Liver (tissue), 9 donors: Measurements from ENCODE around the gene PDZD8. TPM values are rescaled to one million over a fixed set of nuclear protein-coding genes. Genes with fewer than 3 reads are reported as not detected.

Experiments
- DNase-seq: peaks from one replicate; pipeline ENCODE4 v3.0.0-alpha.2; 2017; ENCODE audit warnings: low spot score
- H3K27ac ChIP-seq, 2 donors: one replicate each; pipeline ENCODE4 v1.7.0; 2013; ENCODE audit warnings: inconsistent platforms in 2 of 2, low read length in 2 of 2, control low read depth in 1 of 2, low read depth in 1 of 2, mild to moderate bottlenecking in 1 of 2
- H3K27me3 ChIP-seq, 4 donors: one replicate each; pipeline versions ENCODE4 v1.6.1 to v1.7.0; 2013; ENCODE audit warnings: low read length in 3 of 4, inconsistent platforms in 1 of 4, mild to moderate bottlenecking in 1 of 4, moderate library complexity in 1 of 4; ENCODE audit not compliant: control insufficient read depth in 4 of 4, insufficient read depth in 4 of 4
- H3K36me3 ChIP-seq, 4 donors: one replicate each; pipeline versions ENCODE4 v1.6.1 to v1.7.0; 2013; ENCODE audit warnings: low read length in 3 of 4, mild to moderate bottlenecking in 3 of 4, low read depth in 1 of 4, moderate library complexity in 1 of 4; ENCODE audit not compliant: control insufficient read depth in 4 of 4, insufficient read depth in 3 of 4
- H3K4me1 ChIP-seq, 4 donors: one replicate each; pipeline versions ENCODE4 v1.6.1 to v1.7.0; 2013; ENCODE audit warnings: low read length in 3 of 4, mild to moderate bottlenecking in 3 of 4, moderate library complexity in 1 of 4; ENCODE audit not compliant: control insufficient read depth in 4 of 4, insufficient read depth in 4 of 4
- H3K4me3 ChIP-seq, 3 donors: one replicate each; pipeline versions ENCODE4 v1.6.1 to v1.7.0; 2013; ENCODE audit warnings: low read length in 3 of 3, control low read depth in 1 of 3, low read depth in 1 of 3, mild to moderate bottlenecking in 1 of 3
- H3K9ac ChIP-seq, 2 donors: one replicate each; pipeline ENCODE4 v1.7.0; 2013; ENCODE audit warnings: low read length in 2 of 2, mild to moderate bottlenecking in 2 of 2, moderate library complexity in 2 of 2, control low read depth in 1 of 2, low read depth in 1 of 2
- H3K9me3 ChIP-seq, 4 donors: one replicate each; pipeline versions ENCODE4 v1.6.1 to v1.7.0; 2013; ENCODE audit warnings: low read length in 3 of 4; ENCODE audit not compliant: control insufficient read depth in 4 of 4
- FOXA2 ChIP-seq: IDR thresholded peaks from 2 replicates; pipeline ENCODE4 v1.6.1; 2016; ENCODE audit warnings: antibody characterized with exemption
- GABPA ChIP-seq, 2 donors: IDR thresholded peaks in 1 of 2; conservative IDR thresholded peaks in 1 of 2; 2 replicates each; pipeline ENCODE4 v1.6.1; 2016; ENCODE audit warnings: antibody characterized with exemption in 2 of 2, mild to moderate bottlenecking in 1 of 2, moderate library complexity in 1 of 2
- JUND ChIP-seq, 2 donors: IDR thresholded peaks; 2 replicates each; pipeline ENCODE4 v1.6.1; 2016; ENCODE audit warnings: antibody characterized with exemption in 2 of 2
- RAD21 ChIP-seq, 2 donors: IDR thresholded peaks; 2 replicates each; pipeline ENCODE4 v1.6.1; 2016; ENCODE audit warnings: antibody characterized with exemption in 2 of 2, mild to moderate bottlenecking in 2 of 2
- RXRA ChIP-seq, 2 donors: IDR thresholded peaks; 2 replicates each; pipeline ENCODE4 v1.6.1; 2017 to 2018; ENCODE audit warnings: antibody characterized with exemption in 2 of 2, mild to moderate bottlenecking in 1 of 2
- SP1 ChIP-seq: IDR thresholded peaks from 2 replicates; pipeline ENCODE4 v1.6.1; 2018; ENCODE audit warnings: antibody characterized with exemption, mild to moderate bottlenecking
- TAF1 ChIP-seq: conservative IDR thresholded peaks from 2 replicates; pipeline ENCODE4 v1.6.1; 2016; ENCODE audit warnings: antibody characterized with exemption, mild to moderate bottlenecking
- WGBS: extraction: QIAGEN DNeasy Blood & Tissue Kit; methylation state at CpG from one replicate; pipeline ENCODE4 v1.1.7; 2013; 5-methylcytosine and 5-hydroxymethylcytosine counted together
- polyA plus RNA-seq, 2 donors: library from polyadenylated mRNA; stranded (reverse) in 1 of 2; unstranded in 1 of 2; fragments of 200-250 nt in 1 of 2; fragments of >200 nt in 1 of 2; fragmentation: Nextera tagmentation in 1 of 2; extraction: Ambion mirVana in 1 of 2; gene quantifications; one replicate each; pipeline versions ENCODE4 v1.2.1 to v1.2.3, GENCODE V29; 2013 to 2015
- total RNA-seq, 2 donors: library from RNA; depleted of rRNA; stranded (reverse); fragments of >200 nt; gene quantifications; one replicate each; pipeline ENCODE4 v1.2.3, GENCODE V29; 2014
- TF ChIP-seq, protein P1 (sequence below): IDR thresholded peaks from 2 replicates; pipeline ENCODE4 v1.6.1; 2016; ENCODE audit warnings: antibody characterized with exemption
- TF ChIP-seq, protein P2 (sequence below): fragments of 150-350 bp; IDR thresholded peaks from 2 replicates; pipeline ENCODE4 v1.5.1; 2017; ENCODE audit warnings: improper control_type of control experiment, low read depth, low read length; ENCODE audit not compliant: missing input control
- TF ChIP-seq, protein P3 (sequence below): IDR thresholded peaks from 2 replicates; pipeline ENCODE4 v1.6.1; 2016; ENCODE audit warnings: antibody characterized with exemption
- TF ChIP-seq, protein P4 (sequence below): IDR thresholded peaks from 2 replicates; pipeline ENCODE4 v1.6.1; 2016; ENCODE audit warnings: antibody characterized with exemption, mild to moderate bottlenecking
- donor health status: healthy.
- donor health status: healthy.
- donor health status: healthy.
- donor health status: healthy.
- donor health status: healthy.

Gene PDZD8
- total and polyA plus RNA-seq, 4 donors, result 9.3 to 38.9 (median 15.1) TPM

DNA sequence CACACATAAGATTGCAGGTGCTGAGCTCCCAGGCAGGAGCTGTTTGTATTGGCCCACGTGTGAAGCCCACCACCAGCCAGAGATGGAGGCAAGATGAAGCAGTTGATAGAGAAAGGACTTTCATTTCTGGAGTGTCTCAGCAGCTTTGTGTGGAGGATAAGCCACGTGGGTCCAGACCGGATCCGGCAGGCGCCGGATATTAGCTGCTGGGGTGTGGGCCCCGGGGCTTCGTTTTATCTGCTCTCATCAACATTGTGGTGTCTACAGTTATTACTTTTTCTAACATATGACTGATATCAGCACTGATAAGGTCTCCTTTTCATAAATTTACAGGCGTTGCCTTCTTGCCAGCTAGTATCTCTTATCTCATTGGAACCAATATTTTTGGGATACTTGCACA is 108.8 kb downstream of the PDZD8 start (continued):
- TF ChIP-seq, protein P1, sequence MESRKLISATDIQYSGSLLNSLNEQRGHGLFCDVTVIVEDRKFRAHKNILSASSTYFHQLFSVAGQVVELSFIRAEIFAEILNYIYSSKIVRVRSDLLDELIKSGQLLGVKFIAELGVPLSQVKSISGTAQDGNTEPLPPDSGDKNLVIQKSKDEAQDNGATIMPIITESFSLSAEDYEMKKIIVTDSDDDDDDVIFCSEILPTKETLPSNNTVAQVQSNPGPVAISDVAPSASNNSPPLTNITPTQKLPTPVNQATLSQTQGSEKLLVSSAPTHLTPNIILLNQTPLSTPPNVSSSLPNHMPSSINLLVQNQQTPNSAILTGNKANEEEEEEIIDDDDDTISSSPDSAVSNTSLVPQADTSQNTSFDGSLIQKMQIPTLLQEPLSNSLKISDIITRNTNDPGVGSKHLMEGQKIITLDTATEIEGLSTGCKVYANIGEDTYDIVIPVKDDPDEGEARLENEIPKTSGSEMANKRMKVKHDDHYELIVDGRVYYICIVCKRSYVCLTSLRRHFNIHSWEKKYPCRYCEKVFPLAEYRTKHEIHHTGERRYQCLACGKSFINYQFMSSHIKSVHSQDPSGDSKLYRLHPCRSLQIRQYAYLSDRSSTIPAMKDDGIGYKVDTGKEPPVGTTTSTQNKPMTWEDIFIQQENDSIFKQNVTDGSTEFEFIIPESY, result no peak
- TF ChIP-seq FOXA2 (no peak), RAD21 (IDR thresholded peaks at IDR 0.05) (no peak), SP1 (no peak), JUND (IDR thresholded peaks at IDR 0.05) (no peak), GABPA (IDR thresholded peaks at IDR 0.05 in 1 of 2, conservative IDR thresholded peaks at IDR 0.05 in 1 of 2) (no peak)

DNA sequence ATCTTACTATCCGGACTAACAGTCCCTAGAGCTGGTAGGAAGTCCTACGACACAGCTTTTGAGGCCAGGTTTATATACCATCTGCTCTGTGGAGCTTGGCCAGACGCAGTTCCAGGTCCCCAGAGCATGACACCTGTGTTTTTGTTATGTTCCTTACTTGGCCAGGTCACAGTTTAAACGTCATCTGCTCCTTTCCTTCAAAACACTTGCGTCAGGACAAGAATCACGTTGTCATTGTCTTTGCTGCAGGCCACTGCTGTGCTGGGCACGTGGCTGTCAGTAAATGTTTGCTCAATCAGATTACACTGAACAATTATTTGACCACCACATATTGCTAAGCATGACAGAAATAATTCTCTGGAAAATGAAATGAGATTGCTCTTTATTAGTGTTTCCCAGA is 110.5 kb downstream of the PDZD8 start:
- Histone ChIP-seq H3K4me1 (no peaks in the 10 kb centered on the region), H3K4me3 (no peak overlapping the region), H3K27me3 (no peaks in the 10 kb centered on the region), H3K27ac (no peak overlapping the region), H3K36me3 (no peaks in the 10 kb centered on the region), H3K9me3 (no peaks in the 10 kb centered on the region), H3K9ac (no peak overlapping the region)
- no peak for DNase-seq
- WGBS, result 52% methylated on average over 7 of the region's 7 CpGs
- TF ChIP-seq, protein P2, sequence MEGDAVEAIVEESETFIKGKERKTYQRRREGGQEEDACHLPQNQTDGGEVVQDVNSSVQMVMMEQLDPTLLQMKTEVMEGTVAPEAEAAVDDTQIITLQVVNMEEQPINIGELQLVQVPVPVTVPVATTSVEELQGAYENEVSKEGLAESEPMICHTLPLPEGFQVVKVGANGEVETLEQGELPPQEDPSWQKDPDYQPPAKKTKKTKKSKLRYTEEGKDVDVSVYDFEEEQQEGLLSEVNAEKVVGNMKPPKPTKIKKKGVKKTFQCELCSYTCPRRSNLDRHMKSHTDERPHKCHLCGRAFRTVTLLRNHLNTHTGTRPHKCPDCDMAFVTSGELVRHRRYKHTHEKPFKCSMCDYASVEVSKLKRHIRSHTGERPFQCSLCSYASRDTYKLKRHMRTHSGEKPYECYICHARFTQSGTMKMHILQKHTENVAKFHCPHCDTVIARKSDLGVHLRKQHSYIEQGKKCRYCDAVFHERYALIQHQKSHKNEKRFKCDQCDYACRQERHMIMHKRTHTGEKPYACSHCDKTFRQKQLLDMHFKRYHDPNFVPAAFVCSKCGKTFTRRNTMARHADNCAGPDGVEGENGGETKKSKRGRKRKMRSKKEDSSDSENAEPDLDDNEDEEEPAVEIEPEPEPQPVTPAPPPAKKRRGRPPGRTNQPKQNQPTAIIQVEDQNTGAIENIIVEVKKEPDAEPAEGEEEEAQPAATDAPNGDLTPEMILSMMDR, result no peak
- TF ChIP-seq, protein P3, sequence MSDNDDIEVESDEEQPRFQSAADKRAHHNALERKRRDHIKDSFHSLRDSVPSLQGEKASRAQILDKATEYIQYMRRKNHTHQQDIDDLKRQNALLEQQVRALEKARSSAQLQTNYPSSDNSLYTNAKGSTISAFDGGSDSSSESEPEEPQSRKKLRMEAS, result no peak
- TF ChIP-seq, protein P4, sequence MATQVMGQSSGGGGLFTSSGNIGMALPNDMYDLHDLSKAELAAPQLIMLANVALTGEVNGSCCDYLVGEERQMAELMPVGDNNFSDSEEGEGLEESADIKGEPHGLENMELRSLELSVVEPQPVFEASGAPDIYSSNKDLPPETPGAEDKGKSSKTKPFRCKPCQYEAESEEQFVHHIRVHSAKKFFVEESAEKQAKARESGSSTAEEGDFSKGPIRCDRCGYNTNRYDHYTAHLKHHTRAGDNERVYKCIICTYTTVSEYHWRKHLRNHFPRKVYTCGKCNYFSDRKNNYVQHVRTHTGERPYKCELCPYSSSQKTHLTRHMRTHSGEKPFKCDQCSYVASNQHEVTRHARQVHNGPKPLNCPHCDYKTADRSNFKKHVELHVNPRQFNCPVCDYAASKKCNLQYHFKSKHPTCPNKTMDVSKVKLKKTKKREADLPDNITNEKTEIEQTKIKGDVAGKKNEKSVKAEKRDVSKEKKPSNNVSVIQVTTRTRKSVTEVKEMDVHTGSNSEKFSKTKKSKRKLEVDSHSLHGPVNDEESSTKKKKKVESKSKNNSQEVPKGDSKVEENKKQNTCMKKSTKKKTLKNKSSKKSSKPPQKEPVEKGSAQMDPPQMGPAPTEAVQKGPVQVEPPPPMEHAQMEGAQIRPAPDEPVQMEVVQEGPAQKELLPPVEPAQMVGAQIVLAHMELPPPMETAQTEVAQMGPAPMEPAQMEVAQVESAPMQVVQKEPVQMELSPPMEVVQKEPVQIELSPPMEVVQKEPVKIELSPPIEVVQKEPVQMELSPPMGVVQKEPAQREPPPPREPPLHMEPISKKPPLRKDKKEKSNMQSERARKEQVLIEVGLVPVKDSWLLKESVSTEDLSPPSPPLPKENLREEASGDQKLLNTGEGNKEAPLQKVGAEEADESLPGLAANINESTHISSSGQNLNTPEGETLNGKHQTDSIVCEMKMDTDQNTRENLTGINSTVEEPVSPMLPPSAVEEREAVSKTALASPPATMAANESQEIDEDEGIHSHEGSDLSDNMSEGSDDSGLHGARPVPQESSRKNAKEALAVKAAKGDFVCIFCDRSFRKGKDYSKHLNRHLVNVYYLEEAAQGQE, result no peak
- TF ChIP-seq FOXA2, result no peak

DNA sequence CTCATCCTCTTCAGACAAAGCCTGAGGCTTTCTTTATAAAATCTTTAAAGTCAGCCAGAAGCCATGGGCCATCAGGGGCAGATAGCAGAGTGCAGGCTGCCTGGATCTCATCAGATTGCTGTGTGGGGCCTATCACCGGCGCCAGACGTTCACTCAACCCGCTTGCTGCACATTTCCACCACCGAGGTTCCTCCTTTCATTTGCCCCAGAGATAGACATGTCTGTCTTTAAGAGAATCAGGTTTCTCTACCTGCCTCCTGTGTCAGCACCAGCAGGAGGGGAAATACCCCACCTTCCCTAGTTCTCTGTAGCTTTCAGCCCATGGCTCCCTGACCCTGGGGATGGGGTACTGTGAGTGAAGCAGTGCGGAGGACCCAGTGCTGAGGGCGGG is 112.3 kb downstream of the PDZD8 start:
- Histone ChIP-seq H3K4me3 (no peak overlapping the region), H3K36me3 (no peaks in the 10 kb centered on the region), H3K27me3 (no peaks in the 10 kb centered on the region), H3K4me1 (no peaks in the 10 kb centered on the region), H3K9ac (no peak overlapping the region), H3K9me3 (no peaks in the 10 kb centered on the region), H3K27ac (no peak overlapping the region)
- no peak for DNase-seq
- WGBS, result 85% methylated on average over 7 of the region's 7 CpGs
- TF ChIP-seq, protein P4, result no peak
- TF ChIP-seq, protein P3, result no peak
- TF ChIP-seq SP1, result no peak
- no peak for TF ChIP-seq RXRA (IDR thresholded peaks at IDR 0.05)
- no peak for TF ChIP-seq FOXA2
- TF ChIP-seq TAF1, result no peak
